UCSD-AML1 (cell line): ENCODE results near the gene KRTAP1-3.
"Not testable (repeated sequence)": the region's sequence is repeated elsewhere in the genome, so short reads cannot be mapped to it uniquely, and the experiment has no call there.

Experiments
- DNase-seq: peaks from one replicate; lab custom pipeline; 2025; ENCODE audit not compliant: unreplicated experiment; lab: John Stamatoyannopoulos, UW

KRTAP1-3 gene, protein sequence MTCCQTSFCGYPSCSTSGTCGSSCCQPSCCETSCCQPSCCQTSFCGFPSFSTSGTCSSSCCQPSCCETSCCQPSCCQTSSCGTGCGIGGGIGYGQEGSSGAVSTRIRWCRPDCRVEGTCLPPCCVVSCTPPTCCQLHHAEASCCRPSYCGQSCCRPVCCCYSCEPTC

GRCh38 chr17:41034346-41034935, at the start of gene KRTAP1-3:
Gene KRTAP1-3 (minus strand): TSS chr17:41034874. CDS start chr17:41034821, 53 bp downstream.
- not testable (repeated sequence) for DNase-seq

- not testable (repeated sequence) for DNase-seq
Measured at GRCh38 chr17:41084100-41084856, 49.6 kb upstream of the KRTAP1-3 start, which contains the start of gene KRTAP4-7. Gene KRTAP4-7 (plus strand): TSS chr17:41084150. CDS start chr17:41084207, 57 bp downstream.

DNA sequence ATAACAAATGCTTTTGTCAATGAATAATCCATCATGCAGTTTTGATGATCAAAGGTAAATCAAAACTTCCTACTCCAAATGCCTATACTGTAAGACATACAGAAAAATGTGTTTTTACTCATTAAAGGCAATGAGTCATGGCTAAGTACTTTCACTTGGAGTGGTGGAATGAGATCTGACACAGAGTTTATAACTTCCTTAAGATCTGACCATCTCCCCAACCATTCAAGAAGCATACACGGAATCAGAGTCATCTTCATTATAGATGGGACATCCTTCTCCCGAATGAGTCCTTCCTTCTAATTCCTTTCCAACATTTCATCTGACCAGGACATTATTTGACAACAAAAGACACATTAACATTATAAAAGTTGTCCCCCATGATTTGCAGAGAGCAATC, 48.8 kb upstream of the KRTAP1-3 start:
- not testable (repeated sequence) for DNase-seq

- DNase-seq: no peak
Measured at GRCh38 chr17:41082626-41083025, 48.0 kb upstream of the KRTAP1-3 start.

GRCh38 chr17:41076788-41077187, 42.1 kb upstream of the KRTAP1-3 start:
- DNase-seq: no peak

DNA sequence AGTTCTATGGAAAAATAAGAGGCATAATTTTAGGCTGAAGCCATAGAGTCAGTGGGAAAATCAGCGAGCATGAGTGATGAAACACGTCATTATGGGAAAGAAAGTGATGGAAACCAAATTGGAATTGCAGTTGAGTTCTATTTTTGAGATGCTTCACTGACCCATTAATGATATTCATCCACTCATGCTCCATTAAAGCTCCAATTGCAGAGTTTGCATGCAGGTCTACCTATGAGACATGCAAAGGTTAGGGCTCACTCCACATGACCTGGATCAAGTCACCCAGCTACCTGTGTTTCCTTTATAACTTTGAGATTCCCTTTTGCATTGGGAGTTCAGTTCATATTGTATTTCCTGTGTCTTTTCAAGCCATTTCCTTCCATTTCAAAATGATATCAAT, 39.0 kb upstream of the KRTAP1-3 start:
- DNase-seq: no peak

- DNase-seq: no peak
Measured at GRCh38 chr17:41071606-41072360, 37.1 kb upstream of the KRTAP1-3 start.

DNA sequence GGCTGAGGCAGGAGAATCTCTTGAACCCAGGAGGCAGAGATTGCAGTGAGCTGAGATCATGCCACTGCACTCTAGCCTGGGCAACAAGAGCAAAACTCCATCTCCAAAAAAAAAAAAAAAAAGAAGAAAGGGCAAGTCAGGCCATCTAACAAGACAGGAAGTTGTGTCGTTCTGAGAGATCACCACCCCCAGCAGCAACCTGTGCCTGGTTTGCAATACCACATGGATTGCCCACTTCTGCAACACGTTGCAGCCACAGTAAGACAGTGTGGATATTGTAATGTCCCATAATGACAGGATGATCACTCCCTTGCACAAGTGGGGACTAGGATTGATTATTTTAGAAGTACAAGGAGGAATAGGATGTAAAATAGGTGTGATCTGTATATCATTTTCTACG, 34.4 kb upstream of the KRTAP1-3 start:
- no peak for DNase-seq

DNA sequence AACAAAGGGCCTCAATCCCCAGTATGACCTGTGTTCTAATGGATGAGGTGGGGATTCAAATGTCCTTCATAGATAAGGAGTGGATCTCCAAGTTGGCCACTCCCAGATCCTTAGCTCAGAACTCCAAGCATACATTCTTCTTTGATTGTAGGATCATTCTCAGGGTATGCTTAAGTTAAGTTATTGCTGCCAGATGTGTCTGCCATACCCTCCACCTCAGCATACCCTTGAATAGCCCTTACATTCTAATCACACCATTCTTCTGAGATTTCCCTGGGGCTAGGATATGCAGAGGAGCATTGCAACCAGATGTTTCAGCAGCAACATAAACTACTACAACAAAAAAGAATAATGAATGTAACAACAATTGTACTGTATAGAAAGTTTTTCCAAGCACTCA, 32.6 kb upstream of the KRTAP1-3 start:
- DNase-seq: no peak

DNA sequence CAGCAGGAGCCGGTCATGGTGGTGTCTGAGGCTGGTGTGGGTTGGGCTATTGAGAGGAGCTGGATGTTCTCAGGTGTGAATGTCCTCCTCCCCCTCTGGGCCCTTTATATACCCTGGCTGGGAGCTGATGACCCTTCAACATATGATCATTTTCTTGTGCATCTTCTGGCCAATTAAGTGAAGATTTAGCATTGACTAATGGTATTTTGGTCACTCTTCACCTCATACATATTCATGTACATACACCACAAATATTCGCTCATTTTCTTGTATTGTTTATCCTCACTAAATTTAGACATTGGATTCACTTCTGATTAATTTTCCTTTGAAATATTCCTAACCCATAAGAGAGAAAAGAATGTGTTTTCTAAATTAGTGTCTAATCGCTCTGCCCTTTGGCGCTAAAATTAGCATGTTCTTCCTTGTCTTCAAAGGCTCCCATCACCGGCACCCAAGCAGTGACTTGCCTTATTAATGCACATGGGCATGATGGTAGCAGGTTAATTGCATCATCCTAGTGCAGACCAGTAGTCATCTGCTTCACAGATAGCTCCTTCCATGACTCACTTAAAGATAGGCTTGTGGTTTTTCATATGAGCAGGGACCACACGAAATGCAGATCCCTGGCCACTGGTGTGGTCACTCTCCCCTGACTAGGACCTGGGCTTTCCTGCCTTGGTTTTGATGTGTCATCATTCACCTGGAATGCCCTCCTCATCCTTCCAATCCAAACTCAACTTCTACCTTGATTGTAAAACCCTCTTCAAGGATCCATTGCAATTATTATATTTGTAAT, 31.4 kb upstream of the KRTAP1-3 start, which contains the start of gene KRTAP2-4:
KRTAP2-4 (minus strand) TSS at position 51 of the 796 bp plus-strand sequence; CDS start at position 17, 34 bp downstream.
- DNase-seq: no peak

DNA sequence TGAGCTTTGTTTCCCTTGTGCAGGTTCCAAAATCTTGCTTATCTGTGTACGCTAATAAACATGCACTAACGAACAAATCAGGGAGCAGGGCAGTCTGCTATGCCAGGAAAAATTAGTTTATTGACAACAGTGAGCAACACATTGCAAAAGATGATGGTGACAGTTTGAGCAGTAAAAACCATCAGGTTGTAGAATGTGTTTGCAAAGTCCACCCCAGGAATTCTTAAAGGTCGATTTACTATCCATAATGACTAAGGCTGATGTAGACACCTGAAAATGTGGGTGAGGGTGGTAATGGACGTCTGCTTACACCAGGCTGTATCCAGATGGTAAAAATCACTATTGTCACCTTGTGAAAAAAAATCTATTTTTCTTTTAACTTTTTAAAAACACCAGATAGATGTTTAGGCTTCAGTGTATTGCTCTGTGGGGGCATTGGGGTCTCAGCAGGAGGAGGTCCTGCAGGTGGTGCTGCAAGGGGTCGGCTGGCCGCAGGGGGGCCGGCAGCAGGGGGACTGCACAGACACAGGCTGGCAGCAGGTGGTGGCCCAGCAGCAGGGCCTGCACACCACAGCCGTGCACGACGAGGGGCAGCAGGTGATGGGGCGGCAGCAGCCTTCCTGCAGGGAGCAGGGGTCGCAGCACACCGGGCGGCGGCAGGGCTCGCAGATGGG, 30.5 kb upstream of the KRTAP1-3 start:
- DNase-seq: not testable (repeated sequence)

GRCh38 chr17:41064301-41064700, 29.6 kb upstream of the KRTAP1-3 start:
- DNase-seq: no peak

DNA sequence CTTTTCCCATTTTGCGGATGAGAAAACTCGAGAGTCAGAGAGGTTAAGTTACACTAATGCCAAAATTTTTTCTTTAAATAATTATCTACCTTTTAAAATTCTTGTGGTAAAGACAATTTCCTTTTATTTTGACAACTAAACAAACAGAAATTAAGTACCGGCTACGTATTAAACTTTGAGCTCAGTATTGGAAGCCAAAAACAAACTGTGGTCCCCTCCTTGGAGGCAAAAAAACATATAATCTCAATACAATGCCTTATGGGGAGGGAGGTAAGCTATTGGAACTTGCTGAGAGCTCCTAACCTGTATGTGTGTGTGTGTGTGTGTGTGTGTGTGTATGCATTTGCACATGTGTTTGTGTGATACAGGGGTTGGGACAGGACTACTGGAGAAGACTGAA, 28.8 kb upstream of the KRTAP1-3 start:
- no peak for DNase-seq

- no peak for DNase-seq
Measured at GRCh38 chr17:41061964-41062363, 27.3 kb upstream of the KRTAP1-3 start.

DNA sequence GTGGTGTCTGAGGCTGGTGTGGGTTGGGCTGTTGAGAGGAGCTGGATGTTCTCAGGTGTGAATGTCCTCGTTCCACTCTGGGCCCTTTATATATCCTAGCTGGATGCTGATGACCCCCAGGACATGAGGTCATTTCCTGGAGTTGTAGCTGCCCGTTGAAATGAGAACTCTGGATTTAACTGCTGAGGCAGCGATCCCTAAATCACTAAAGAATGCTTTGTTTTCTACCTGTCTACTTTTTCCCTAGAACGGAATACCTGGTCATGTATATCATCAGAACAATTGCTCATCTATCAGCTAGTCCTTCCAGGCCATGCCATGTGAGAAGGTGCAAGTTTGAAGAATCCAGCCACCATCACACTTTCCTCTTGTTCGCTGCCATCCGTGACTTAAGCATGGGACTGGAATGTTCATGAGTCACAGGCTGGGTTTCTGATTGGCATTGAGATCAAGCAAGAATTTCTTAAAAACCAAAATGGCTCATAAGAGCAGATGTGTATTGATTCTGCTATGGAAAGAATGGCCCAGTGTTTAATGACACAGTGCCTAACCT, 25.5 kb upstream of the KRTAP1-3 start, which contains the start of gene KRTAP2-3:
KRTAP2-3 (minus strand) TSS at position 63 of the 553 bp plus-strand sequence. CDS start 64 bp downstream, outside the sequence.
- no peak for DNase-seq

DNA sequence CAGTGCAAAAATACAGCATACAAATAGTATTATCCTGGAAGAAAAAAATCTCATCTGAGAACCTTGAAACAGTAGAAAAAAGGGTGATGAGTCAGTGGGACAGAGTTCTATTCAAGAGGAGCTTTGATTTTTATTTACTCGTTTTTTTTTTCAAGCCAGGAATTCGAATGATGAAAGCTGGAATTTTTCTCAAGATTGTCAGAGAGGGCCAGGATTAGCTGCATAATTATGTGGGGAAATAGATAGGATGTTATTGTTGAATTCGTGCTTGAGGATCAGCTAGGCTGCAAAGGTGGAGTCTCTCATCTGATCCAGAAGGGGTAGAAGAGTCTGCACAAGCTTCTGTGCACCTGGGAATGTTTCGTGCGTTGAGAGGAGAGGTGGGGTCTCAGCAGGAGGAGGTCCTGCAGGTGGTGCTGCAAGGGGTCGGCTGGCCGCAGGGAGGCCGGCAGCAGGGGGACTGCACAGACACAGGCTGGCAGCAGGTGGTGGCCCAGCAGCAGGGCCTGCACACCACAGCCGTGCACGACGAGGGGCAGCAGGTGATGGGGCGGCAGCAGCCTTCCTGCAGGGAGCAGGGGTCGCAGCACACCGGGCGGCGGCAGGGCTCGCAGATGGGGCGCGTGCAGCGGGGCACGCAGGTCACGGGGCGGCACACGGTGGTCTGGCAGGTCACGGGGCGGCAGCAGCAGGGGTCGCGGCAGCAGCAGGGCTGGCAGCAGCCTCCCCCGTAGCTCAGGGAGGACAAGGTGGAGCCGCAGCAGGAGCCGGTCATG, 24.8 kb upstream of the KRTAP1-3 start:
- DNase-seq: not testable (repeated sequence)

DNA sequence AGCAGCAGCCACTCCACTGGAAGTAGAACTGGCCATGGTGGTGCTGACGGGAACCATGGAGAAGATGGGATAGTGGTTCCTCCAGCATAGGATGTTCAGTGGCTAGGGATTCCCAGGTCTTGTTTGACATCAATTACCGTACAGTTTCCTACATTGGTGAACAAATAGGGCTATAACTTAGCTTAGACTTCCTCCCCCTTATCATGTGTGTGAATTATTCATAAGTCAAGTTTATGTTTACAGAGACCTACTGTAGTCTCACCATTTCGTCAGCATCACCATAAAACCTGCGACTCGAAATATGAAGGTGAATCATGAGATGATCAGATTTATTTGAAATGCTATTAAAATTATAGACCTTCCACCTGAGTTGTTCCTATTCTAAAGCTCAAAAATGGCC, 24.1 kb upstream of the KRTAP1-3 start:
- no peak for DNase-seq

DNA sequence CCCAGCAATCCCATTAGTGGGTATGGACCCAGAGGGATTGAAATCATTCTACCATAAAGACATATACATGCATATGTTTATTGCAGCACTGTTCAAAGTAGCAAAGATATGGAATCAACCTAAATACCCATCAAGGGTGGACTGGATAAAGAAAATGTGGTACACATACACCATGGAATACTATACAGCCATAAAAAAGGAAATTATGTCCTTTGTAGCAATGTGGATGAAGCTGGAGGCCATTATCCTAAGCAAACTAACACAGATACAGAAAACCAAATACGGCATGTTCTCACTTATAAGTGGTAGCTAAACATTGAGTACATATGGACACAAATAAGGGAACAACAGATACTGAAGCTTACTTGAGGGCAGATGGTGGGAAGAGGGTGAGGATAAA, 22.9 kb upstream of the KRTAP1-3 start:
- no peak for DNase-seq

DNA sequence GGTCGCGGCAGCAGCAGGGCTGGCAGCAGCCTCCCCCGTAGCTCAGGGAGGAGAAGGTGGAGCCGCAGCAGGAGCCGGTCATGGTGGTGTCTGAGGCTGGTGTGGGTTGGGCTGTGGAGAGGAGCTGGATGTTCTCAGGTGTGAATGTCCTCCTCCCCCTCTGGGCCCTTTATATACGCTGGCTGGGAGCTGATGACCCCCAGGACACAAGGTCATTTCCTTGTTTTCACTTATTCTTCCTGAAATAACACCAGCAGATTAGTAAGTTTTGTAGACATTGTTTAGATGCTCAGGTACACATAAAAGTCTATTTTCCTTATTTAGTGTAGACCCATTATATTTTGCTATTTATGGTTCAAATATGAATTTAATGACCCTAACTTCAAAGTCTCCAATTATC, 20.5 kb upstream of the KRTAP1-3 start, which contains the start of gene KRTAP2-2:
KRTAP2-2 (minus strand) TSS at position 101 of the 400 bp plus-strand sequence; CDS start at position 82, 19 bp downstream.
- not testable (repeated sequence) for DNase-seq
